GM19438 (cell line): ENCODE measurements around the gene RASGRF1.

Source experiments
- ATAC-seq: cut with Tn5 transposase; IDR thresholded peaks from one replicate; pipeline ENCODE4 v1.9.1; 2021; ENCODE audit warnings: low read depth; ENCODE audit not compliant: unreplicated experiment

The RASGRF1 gene

DNA sequence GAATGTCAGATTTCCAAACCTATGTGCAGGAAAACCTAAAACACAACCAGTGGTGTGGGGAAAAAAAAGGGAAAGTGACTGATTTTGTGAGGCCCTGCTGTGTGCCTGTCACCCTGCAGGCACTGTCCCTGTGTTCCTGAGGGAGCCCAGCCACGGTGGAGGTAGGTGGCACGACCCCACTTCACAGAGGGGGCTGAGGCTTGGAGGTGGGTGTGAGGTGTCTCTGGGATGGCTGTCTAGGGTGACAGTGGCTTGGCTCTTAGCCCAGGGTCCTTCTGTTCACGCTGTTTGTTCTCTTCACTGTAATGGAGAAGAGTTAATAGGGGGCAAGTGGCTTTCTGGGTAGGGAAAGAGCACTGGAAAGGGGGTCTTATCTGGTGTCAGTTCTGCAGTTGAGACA is 22.6 kb downstream of the RASGRF1 start:
- ATAC-seq = no peak

DNA sequence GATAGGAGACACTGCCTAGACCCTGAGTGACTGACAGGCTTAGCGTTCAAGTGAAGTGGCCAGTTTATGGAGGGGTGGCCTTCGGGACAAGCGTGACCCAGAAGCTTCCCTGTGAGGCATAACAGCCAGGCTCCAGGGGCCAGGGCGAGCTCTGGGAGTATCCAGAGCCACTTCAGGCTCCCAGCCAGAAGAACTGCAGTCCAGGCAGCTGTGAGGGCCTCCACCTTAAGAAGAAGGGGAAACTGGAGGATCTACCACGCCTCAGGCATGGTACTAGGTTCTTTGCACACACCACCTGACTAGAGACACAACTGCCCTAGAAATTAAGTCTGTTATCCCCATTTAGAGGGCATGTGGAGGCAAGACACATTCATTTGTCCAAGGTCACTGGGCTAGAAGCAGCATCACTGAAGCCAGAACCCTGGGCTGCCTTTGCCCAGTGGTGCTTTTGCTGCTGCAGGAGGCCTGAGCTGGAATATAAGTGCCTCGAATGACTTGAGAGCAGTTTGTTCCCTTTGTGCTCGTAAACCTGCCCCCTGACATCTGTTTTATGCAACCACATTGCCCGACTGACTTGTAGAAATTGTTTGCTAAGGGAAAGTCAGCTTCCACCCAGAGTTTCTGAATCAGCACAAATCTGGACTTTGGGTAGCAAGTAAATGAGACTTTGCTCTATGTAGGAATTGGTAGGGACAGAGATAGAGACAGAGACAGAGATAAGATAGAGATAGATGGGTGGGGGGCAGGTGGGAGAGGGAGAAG is 23.3 kb downstream of the RASGRF1 start:
- ATAC-seq = no peak

DNA sequence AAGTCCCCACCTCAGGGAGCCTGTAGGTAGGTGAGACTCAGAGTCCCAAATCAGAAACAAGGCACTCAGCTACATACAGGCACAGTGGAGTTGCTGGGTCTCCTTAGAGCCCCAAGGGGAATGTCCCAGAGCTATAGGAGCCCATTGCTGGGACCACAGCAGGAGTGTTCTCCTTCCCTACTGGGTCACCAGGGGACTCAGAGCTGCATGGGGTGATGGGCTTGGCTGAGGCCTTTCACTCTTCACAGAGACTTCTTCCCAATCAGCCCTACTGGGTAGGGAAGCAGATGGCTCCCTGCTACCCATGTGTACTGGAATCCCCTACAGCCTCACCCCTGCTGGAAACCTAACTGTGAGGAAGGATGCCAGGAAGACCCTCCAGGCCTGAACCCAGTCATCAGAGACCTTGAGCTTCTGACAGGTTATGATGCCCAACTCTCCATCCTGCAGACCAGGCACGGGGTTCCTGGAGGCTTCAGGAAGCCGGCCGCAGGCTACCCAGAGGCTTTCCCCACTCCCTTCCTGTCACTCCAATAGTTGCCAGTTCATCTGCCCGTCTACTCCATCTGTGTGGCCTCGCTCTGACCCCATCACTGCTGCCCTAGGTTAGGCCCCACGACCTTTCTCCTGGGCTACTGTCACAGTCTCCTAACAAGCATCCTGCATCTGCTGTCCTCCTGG is 24.0 kb downstream of the RASGRF1 start:
- no peak for ATAC-seq

DNA sequence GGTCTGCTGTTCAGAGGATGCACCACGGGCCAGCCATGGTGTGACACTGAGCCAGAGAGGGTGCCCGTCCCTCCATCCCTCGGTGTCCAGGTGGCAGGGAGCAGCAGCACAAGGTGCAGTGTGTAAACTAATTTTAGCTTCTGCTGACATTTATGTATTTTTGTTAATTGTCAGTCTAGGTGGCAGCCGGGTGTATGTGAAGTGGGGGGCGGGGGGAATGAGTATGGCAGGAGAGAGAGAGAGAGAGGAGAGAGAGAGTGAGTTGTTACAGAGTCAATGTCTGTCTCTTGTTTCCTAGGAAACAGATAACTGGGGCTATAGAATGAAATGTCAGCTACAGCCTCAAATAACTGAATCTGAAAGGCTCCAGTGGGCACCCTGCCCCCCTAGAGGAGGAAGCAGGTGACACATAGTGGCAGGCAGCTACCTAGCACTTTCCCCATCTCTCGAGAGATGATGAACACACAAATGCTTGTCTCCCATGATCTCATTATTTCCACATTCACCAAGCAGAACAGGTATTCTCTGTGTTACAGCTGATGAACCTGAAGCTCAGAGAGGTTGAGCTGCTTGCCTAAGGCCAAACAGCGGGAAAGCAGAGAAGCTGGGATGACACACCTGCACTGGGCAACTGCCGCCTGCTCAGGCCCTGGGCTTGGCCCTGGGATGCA is 24.7 kb downstream of the RASGRF1 start:
- no peak for ATAC-seq

DNA sequence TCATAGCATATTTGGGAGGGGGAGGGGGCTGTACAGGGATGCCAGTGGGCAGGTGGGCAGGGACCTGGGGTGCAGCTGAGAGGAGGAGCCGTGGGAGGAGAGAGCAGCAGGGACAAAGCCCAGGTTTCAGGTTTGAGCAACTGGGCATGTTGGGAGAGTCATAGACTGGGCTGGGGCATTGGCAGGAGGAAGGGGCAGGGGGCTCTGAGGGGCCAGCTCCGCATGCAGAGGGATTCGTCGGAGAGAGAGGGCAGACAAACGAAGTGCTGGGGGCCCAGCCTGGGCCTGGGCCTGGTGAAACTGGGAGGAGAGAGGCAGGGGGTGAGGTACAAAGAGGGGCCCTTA is 25.2 kb downstream of the RASGRF1 start:
- ATAC-seq = no peak

DNA sequence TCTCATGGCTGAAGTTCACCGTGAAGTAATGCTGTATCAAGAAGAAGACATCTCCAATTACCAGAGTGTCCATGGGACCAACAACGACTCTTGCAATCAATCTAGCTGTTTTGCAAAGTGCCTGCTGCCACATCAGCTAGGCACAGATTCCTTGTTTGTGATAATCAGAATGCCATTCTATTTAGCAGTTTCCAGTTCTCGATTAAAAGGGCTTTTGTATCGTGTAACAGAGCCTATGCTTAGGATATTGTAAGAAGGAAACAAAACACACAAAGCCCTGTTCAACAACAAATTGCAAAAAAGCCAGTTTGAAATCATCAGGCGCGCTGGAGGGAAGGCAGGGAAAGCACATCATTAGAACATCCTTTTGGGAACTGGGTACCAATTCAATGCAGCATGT is 26.1 kb downstream of the RASGRF1 start:
- no peak for ATAC-seq

DNA sequence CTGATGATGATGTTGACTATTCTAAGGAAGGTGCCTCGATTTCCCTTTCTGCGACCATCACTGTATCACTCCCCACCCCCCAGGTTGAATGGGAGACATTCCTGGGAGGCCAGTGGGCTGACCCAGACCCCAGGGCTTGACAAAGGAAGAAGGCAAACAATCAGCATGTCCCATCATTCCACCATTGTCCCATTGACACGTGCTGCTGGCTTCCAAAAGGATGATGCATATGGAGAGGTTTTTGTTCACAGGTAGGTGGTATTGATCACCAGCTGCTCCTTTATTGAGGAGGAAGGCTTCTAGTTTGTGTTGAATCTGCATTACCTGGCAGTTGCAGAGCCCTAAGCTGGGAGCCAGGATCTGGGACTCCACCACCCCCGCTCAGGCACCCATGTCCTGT is 30.4 kb downstream of the RASGRF1 start:
- no peak for ATAC-seq

DNA sequence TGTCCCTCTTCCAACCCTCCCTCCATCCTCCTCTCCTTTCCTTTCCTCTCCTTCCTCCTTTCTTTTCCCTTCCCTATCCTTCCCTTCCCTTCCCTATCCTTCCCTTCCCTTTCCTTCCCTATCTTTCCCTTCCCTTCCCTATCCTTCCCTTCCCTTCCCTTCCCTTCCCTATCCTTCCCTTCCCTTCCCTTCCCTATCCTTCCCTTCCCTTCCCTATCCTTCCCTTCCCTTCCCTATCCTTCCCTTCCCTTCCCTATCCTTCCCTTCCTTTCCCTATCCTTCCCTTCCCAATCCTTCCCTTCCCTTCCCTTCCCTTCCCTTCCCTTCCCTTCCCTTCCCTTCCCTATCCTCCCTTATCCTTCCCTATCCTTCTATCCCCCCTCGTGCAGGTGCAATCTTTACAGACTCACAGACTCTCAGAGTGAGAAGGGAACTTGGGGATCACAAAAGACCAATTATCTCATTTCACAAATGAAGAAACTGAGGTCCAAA is 31.5 kb downstream of the RASGRF1 start:
- no peak for ATAC-seq

DNA sequence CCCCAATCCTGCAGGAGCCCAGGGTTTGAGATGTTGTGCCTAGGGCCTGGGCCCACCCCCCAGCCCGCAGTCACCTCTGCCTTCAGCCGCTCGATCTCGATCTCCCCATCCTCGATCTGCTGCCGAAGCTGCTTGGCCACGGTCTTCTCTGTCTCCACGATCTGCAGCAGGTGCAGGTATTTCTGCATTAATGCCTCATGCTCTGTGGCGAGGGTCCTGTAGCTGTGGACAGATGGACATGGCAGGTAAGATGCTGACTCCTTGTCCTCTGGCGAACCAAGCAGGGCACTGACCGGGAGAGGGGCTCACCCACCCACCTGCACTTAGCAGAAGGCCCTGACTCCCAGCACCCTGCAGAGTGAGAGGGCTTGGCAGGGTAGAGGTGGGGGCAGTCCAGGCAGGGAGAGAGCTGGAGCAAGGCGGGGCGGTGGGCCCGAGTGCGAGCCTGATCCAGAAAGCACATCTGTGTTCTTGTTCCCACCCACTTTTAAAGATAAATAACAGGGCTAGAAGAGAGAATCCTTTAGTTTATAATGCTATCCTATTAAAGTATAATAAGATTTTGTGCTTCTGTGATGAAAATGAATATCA is 32.2 kb downstream of the RASGRF1 start:
- ATAC-seq = no peak

DNA sequence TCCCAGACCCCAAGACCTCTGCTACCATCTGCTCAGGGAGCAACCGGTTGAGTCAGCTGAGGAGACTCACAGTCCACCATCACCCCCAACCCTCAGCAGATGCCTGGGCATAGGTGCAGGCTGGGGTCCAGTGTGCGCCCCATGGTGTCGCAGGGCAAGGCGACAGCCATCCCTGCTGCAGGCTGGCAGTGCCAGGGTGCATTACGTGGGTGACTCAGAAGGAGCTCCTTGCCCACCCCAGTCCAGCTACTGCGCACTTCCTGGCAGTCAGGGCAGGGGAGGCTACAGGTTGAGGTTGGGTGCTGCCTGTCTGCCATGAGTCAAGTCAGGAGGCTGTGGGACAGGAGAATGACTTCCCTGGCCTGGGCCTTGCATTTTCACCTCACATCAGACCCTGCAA is 33.5 kb downstream of the RASGRF1 start:
- no peak for ATAC-seq

DNA sequence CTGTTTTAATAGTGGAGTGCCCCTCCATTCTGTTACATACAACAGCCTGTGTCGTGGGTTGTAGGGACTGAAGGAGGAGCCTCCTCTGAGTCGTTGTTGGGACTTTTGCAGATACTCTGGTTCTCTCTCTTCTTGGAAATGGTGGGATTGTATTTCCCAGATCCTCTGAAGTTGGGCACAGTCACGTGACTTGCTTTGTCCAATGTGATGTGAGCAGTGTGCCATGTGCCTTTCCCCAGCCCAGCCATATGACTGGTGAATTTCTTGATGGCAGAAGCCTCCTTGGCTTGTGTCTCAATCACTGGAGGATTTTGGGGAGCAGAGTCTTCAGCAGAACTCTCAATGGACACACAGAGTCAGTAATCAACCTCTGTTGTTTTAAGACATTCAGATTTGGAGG is 36.2 kb downstream of the RASGRF1 start:
- no peak for ATAC-seq

DNA sequence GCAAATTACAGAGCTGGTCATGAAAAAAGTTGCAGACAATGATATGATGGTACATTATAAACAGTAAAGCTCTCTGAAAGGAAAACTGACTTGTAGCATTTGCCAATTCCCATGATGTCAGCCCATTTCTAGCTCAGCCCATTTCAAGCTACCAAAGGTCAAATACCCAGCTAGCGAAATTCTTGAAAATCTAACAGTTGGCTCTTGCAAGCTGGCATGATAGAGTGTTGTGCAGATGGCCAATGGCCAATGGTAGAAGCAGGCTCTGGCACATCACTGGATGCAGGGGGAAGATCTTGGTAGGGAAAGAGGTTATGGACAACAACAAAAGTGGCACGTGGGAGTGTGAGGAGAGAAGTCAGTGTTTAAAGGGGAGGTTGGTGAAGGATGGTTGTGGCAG is 36.7 kb downstream of the RASGRF1 start:
- ATAC-seq = no peak

DNA sequence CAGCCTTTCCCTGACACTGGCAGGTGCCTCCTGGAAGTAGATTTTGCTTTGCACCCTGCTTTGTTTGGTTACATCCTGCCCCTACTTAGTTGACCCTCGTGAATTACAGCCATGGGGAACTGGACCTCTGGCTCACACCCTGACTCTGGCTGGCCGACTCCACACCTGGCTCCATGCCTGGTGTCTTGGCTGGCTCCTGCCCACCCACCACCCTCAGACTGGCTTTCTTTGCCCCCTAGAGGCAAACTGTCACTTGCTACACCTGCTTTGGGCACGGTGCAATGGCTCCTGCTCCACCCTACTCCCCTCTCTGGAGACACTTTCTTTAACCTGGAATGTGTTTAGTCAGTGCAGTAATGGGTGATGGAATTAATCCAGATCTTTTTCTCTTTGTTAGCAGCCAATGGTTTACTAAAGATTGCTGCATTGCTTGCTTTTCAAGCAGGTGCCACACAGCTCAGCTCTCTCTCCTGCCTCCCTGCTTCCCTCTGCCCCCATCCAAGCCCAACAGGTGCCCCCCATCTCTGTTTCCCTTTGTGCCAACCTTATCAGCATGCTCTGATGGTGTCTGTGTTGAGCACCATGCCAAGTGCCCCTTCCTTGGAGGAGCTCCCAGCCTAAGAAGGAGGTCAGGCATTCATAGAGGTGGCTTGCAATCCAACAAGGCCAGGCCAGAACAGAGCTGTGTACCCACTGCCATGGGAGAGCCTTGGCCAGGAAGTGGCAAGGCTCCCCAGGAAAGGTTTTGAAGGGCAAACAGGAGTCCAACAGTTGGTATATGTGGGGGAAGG is 38.4 kb downstream of the RASGRF1 start:
- ATAC-seq = no peak

DNA sequence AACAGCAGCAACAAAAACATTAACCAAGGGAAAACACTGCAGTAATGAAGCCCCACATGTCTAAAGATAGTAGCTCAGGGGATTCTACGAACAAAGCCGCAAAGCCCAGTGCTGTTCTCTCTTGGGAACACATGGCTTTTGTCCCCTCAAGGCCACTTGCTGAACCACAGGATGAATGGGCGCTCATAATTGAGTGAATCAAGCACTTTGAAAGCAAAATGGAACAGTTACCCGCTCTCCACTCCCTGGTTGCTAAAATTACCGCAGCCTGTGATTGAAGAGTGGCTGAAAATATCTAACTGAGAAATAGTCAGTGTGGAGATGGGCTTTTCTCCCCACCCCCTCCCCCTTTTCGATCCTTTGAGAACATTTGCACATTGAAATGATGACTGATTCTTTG is 39.6 kb downstream of the RASGRF1 start:
- no peak for ATAC-seq

DNA sequence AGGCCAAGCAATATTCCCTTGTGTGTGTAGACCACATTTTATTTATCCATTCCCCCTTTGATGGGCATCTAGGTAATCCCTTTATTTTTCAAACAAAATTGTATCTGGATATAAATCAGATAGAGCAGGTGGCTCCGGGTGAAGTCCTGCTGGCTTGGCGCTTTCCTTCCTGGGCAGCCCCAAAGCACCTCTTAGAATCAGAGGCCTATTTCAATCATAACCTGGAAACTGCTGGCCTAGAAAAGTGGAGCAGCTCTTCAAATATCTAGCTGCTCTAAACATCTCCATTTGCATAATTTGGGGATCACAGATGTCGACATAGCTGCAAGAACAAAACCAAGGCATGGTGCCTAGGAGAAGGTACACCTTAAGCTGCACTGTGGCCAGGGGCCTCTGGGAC is 40.2 kb downstream of the RASGRF1 start:
- ATAC-seq = no peak

DNA sequence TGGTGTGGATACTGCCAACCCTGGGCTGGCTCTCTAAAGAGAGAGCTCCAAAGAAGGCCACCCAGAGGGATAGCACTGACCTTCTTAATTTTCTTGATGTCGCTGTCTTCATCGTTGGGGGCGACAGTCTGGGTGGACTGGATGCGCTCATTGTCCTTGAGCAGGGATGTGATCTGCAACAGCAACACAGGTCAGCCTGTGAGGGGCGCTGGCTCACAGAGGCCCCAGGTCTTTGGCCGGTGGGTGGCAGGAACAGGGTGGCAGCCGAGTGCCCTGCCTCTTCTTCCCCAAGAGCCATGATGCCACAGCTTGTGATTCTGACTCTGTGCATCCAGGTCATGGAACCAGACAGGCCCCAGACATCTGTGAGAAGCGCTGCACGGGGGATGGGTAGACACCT is 41.2 kb downstream of the RASGRF1 start:
- ATAC-seq = no peak

DNA sequence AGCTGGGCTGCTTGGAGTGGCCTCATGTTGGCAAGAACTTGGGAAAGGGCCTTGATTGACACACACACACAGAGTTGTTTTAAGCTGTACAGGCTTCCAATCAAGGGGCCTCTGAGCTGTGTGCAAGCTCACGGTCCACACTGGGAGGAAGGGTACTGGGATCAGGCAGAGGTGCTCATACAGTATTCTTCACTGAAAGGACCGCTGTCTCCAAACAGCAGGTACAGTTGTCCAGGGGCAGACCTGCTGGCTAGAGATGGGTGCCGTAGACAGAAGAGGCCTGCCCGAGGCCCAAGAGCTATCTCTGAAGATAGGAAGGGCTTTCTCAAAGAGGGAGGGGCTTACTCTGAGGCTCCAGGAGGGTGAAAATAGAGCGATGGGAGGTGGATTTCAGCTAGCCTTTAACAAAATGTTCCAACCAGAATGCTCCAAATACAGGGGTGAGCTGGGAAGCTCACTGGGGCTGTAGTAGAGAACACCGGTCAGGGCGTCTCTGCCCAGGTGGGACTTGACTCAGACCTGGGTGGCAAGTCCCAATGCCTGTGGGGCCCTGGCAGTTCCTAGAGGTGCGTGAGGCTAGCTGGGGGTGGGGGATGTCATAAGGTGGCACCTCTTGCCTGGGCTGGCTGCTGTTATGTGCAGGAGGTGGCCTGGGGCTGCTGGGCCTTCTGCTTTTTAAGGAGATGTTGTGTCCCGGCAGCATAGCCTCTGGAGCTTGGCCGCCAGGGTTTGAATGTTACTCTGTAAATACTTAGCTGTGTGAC is 42.7 kb downstream of the RASGRF1 start:
- no peak for ATAC-seq

DNA sequence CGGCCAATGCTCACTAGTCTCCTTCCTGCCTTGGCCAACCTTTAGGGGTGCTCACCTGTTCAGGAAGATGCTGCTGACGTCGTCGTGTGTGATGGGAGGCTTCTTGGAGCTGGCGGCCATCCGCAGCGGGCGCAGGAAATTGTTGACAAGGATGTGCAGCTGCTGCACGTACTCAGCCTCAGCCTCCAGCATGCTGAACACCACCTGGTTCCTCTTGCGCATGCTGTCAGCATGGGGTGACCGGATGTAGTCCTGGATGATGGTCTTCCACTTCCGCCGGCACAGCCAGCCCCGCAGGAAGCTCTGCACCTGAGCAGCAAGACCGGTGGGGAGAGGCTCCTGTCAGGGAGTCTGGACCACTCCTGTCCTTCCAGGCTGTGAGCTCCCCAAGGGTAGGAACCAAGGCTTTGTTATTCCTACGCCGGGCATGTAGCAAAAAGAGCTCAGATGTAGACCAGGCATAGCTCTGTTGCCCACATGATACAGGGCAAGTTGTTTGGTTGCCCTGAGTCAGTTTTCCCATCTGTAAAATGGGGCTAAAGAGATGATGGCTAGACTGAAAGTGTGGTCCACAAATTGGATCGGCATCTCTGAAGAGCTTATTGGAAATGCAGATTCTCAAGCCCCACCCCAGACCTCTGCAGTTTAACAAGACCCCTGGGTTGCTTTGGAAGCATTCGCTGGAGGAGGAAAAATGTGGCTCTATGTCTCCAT is 43.7 kb downstream of the RASGRF1 start:
- no peak for ATAC-seq

DNA sequence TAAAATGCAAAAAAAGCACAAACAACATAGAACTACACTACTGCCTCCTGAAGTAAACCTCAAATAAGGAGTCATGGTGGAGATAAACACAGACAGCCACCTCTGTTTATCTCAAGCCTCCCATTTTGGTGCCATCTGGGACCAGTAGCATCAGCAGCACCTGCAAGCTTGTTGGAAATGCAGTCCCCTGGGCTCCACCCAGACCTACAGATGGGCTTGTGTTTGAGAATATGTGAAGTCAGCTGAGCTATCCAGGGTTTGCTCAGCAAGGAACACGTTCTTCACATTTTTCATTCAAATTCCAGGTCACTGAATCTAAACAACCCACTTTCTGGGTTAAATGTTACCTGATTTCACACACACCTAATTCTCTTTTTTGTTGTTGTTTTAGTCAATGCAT is 45.5 kb downstream of the RASGRF1 start:
- ATAC-seq = no peak
